Epidermal melanocyte (primary cell): ENCODE measurements around the gene ACSF3.

Source experiments
- DNase-seq: peaks from one replicate; pipeline ENCODE4 v3.0.0; 2011; ENCODE audit warnings: low spot score; ENCODE audit not compliant: insufficient read length

The ACSF3 gene

GRCh38 chr16:89094880-89095258 is 1.2 kb downstream of the ACSF3 start:
- DNase-seq: no peak

GRCh38 chr16:89095491-89095951 is 1.9 kb downstream of the ACSF3 start:
- no peak for DNase-seq

GRCh38 chr16:89096042-89096717 is 2.5 kb downstream of the ACSF3 start:
- no peak for DNase-seq

GRCh38 chr16:89096768-89097391 is 3.2 kb downstream of the ACSF3 start:
- no peak for DNase-seq

GRCh38 chr16:89097392-89097772 is 3.7 kb downstream of the ACSF3 start:
- no peak for DNase-seq

GRCh38 chr16:89098767-89099430 is 5.2 kb downstream of the ACSF3 start:
- no peak for DNase-seq

GRCh38 chr16:89099905-89100304 is 6.3 kb downstream of the ACSF3 start:
- DNase-seq: no peak

- no peak for DNase-seq
Observed at GRCh38 chr16:89100601-89101302, 7.1 kb downstream of the ACSF3 start.

- no peak for DNase-seq
Observed at GRCh38 chr16:89101303-89102040, 7.8 kb downstream of the ACSF3 start.

- DNase-seq: no peak
Observed at GRCh38 chr16:89102041-89102471, 8.4 kb downstream of the ACSF3 start.

GRCh38 chr16:89102481-89103073 is 8.9 kb downstream of the ACSF3 start:
- DNase-seq: no peak

- DNase-seq: no peak
Observed at GRCh38 chr16:89103156-89103555, 9.5 kb downstream of the ACSF3 start.

GRCh38 chr16:89103781-89104180 is 10.1 kb downstream of the ACSF3 start:
- DNase-seq: no peak

GRCh38 chr16:89104303-89104702 is 10.7 kb downstream of the ACSF3 start:
- DNase-seq: no peak

- DNase-seq: no peak
Observed at GRCh38 chr16:89104930-89105571, 11.4 kb downstream of the ACSF3 start.

- DNase-seq: no peak
Observed at GRCh38 chr16:89105599-89106151, 12.0 kb downstream of the ACSF3 start.

GRCh38 chr16:89106533-89107202 is 13.0 kb downstream of the ACSF3 start:
- no peak for DNase-seq

- DNase-seq: no peak
Observed at GRCh38 chr16:89107203-89107582, 13.5 kb downstream of the ACSF3 start.

- DNase-seq: no peak
Observed at GRCh38 chr16:89108416-89108815, 14.8 kb downstream of the ACSF3 start.

GRCh38 chr16:89110641-89111040 is 17.0 kb downstream of the ACSF3 start:
- DNase-seq: no peak
